ENCODE measurements around the gene NUP210L. TPM values are rescaled to one million over a fixed set of nuclear protein-coding genes. Genes with fewer than 3 reads are reported as not detected.

NUP210L gene
- total and polyA plus RNA-seq, 9 of the 15 experiments (the other 6 are each of a cell fraction or from before 2014, with no cell fraction given): 0.01 to 0.04 TPM; not detected in 7

- TF ChIP-seq EWSR1 (IDR thresholded peaks at IDR 0.05; ENCODE audit: borderline replicate concordance, low read depth, partially characterized antibody) (no peak), ATF3 (IDR thresholded peaks at IDR 0.05) (no peak), ATF3 (CRISPR knock-in tag; conservative IDR thresholded peaks at IDR 0.05) (no peak), BRCA1 (IDR thresholded peaks at IDR 0.05) (no peak), BRCA1 (CRISPR knock-in tag; IDR thresholded peaks at IDR 0.05) (no peak), ZNF41 (CRISPR knock-in tag; conservative IDR thresholded peaks at IDR 0.05) (no peak), TRIM25 (IDR thresholded peaks at IDR 0.05; ENCODE audit: borderline replicate concordance) (peak; percentile 93), ELF1 (tag; IDR thresholded peaks at IDR 0.05) (peak; percentile 70; the same call in 1 of the 2 replicates), STAT5A (IDR thresholded peaks at IDR 0.05; ENCODE audit: borderline replicate concordance, low read length) (no peak), FOXA1 (IDR thresholded peaks at IDR 0.05; ENCODE audit: borderline replicate concordance) (no peak), CBFA2T2 (conservative IDR thresholded peaks at IDR 0.05) (no peak), PKNOX1 (IDR thresholded peaks at IDR 0.05) (no peak), BHLHE40 (IDR thresholded peaks at IDR 0.05; ENCODE audit: low read length) (no peak), ZNF507 (tag; conservative IDR thresholded peaks at IDR 0.05) (no peak), CHD1 (IDR thresholded peaks at IDR 0.05; ENCODE audit: low read length) (peak; percentile 50), ADNP (tag; IDR thresholded peaks at IDR 0.05) (no peak), YY1 (IDR thresholded peaks at IDR 0.05; ENCODE audit: borderline replicate concordance in 1 of 3, control insufficient read depth in 1 of 3, extremely low read depth in 1 of 3, insufficient read depth in 3 of 3, insufficient read length in 1 of 3, insufficient replicate concordance in 2 of 3, low read depth in 1 of 3, low read length in 2 of 3) (peak in 2 of 3 experiments; percentile 28 to 36), PURB (CRISPR knock-in tag; IDR thresholded peaks at IDR 0.05; ENCODE audit: low read depth) (no peak), ZNF12 (CRISPR knock-in tag; IDR thresholded peaks at IDR 0.05) (no peak), HOXB6 (CRISPR knock-in tag; IDR thresholded peaks at IDR 0.05; ENCODE audit: borderline replicate concordance) (no peak), TFAP4 (CRISPR knock-in tag; IDR thresholded peaks at IDR 0.05; ENCODE audit: borderline replicate concordance) (0 out of 2 replicates have a peak, but pooled peaks have one; percentile 22), ZFX (CRISPR knock-in tag; IDR thresholded peaks at IDR 0.05) (no peak), FOXK2 (conservative IDR thresholded peaks at IDR 0.05 in 1 of 2, IDR thresholded peaks at IDR 0.05 in 1 of 2; ENCODE audit: low read depth in 2 of 2) (0 out of 4 replicates have a peak, but pooled peaks of 1 of the 2 experiments have one; percentile 22), HNRNPUL1 (IDR thresholded peaks at IDR 0.05; ENCODE audit: low read length) (no peak)
Measured at GRCh38 chr1:153945131-153945794, 209.6 kb downstream of the NUP210L start (continued).

Measured in K562 (cell line).